ENCODE results near the gene NOS1AP.

DNA sequence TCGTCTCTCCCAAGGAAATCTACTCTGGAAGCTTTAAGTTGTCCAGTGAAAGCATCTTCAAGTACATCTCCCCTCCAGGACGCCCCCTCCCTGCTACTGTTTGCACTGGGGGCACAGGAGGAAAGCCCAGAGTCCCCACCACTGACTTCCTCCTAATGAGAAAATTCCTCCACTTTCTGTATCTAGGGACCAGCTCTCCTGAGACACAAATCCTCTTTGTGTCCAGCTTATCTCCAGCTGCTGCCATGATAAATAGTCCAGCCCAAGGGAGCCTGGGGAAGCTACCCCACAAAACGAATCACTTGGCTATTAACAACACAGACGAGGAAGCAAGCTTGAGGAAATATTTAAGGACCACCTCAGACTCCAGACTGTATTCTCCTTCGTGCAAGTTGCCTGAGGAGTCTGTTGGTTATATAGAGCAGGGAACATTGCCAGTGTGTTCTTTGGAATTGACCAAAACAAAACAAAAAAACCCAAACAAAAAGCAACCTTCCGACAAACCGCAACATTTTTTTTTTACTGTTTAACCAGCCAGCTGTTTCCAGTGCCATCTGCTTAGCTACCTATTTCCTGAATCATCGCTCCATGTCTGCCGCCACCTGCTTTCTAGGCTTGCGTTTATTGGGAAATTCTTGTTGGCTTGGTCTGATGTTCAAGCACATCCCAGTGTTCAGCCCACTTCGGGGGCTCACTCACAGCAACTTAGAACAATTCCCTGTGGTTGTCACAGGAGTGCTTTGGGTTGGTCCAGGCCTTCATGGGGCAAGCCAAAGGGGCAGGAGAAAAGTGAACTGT, 319.7 kb downstream of the NOS1AP start:
- TF ChIP-seq SMAD3 (CRISPR knock-in tag; IDR thresholded peaks at IDR 0.05; ENCODE audit: borderline replicate concordance), result no peak
- TF ChIP-seq, protein P1, sequence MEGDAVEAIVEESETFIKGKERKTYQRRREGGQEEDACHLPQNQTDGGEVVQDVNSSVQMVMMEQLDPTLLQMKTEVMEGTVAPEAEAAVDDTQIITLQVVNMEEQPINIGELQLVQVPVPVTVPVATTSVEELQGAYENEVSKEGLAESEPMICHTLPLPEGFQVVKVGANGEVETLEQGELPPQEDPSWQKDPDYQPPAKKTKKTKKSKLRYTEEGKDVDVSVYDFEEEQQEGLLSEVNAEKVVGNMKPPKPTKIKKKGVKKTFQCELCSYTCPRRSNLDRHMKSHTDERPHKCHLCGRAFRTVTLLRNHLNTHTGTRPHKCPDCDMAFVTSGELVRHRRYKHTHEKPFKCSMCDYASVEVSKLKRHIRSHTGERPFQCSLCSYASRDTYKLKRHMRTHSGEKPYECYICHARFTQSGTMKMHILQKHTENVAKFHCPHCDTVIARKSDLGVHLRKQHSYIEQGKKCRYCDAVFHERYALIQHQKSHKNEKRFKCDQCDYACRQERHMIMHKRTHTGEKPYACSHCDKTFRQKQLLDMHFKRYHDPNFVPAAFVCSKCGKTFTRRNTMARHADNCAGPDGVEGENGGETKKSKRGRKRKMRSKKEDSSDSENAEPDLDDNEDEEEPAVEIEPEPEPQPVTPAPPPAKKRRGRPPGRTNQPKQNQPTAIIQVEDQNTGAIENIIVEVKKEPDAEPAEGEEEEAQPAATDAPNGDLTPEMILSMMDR (IDR thresholded peaks at IDR 0.05), result no peak
- TF ChIP-seq ZNF512 (CRISPR knock-in tag; IDR thresholded peaks at IDR 0.05; ENCODE audit: borderline replicate concordance), result no peak
- no peak for TF ChIP-seq ESRRA (CRISPR knock-in tag; IDR thresholded peaks at IDR 0.05; ENCODE audit: borderline replicate concordance)
- TF ChIP-seq, protein P2, sequence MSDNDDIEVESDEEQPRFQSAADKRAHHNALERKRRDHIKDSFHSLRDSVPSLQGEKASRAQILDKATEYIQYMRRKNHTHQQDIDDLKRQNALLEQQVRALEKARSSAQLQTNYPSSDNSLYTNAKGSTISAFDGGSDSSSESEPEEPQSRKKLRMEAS (CRISPR knock-in tag; IDR thresholded peaks at IDR 0.05), result no peak
- no peak for TF ChIP-seq JUN (CRISPR knock-in tag; IDR thresholded peaks at IDR 0.05)
- TF ChIP-seq, protein P3, sequence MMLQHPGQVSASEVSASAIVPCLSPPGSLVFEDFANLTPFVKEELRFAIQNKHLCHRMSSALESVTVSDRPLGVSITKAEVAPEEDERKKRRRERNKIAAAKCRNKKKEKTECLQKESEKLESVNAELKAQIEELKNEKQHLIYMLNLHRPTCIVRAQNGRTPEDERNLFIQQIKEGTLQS (CRISPR knock-in tag; conservative IDR thresholded peaks at IDR 0.05), result no peak
- TF ChIP-seq, protein P4, sequence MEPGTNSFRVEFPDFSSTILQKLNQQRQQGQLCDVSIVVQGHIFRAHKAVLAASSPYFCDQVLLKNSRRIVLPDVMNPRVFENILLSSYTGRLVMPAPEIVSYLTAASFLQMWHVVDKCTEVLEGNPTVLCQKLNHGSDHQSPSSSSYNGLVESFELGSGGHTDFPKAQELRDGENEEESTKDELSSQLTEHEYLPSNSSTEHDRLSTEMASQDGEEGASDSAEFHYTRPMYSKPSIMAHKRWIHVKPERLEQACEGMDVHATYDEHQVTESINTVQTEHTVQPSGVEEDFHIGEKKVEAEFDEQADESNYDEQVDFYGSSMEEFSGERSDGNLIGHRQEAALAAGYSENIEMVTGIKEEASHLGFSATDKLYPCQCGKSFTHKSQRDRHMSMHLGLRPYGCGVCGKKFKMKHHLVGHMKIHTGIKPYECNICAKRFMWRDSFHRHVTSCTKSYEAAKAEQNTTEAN (CRISPR knock-in tag; IDR thresholded peaks at IDR 0.05), result no peak
- TF ChIP-seq ZBTB21 (CRISPR knock-in tag; IDR thresholded peaks at IDR 0.05; ENCODE audit: borderline replicate concordance), result no peak

Data from WTC11 (cell line).